Right atrium auricular region (tissue), 2 donors: ENCODE measurements around the gene GLI3. TPM values are rescaled to one million over a fixed set of nuclear protein-coding genes. Genes with fewer than 3 reads are reported as not detected.

ENCODE experiments used
- DNase-seq: peaks from one replicate; pipeline ENCODE4 v3.0.0-alpha.2; 2019; ENCODE audit warnings: low spot score
- H3K27ac ChIP-seq, 2 donors: fragments of 200-600 bp; sonication (generic); 1 replicate in 1 of 2; 2 replicates in 1 of 2; pipeline ENCODE4 v1.5.1; 2016 to 2019
- H3K27me3 ChIP-seq, 2 donors: fragments of 200-600 bp; sonication (generic); one replicate each; pipeline versions ENCODE4 v1.5.1 to v1.6.0; 2017 to 2019
- H3K36me3 ChIP-seq: fragments of 200-600 bp; sonication (generic); one replicate; pipeline ENCODE4 v1.5.1; 2016
- H3K4me1 ChIP-seq, 2 donors: fragments of 200-600 bp; sonication (generic); one replicate each; pipeline versions ENCODE4 v1.5.1 to v1.6.0; 2017 to 2019
- H3K4me3 ChIP-seq, 2 donors: fragments of 200-600 bp; sonication (generic); 1 replicate in 1 of 2; 2 replicates in 1 of 2; pipeline ENCODE4 v1.5.1; 2017 to 2019; ENCODE audit warnings: mild to moderate bottlenecking in 1 of 2, moderate library complexity in 1 of 2
- H3K9me3 ChIP-seq, 2 donors: fragments of 200-600 bp; sonication (generic); one replicate each; pipeline ENCODE4 v1.5.1; 2019
- CTCF ChIP-seq, 2 donors: fragments of 200-600 bp; sonication (generic); IDR thresholded peaks; one replicate each; pipeline ENCODE4 v1.5.1; 2019; ENCODE audit warnings: antibody characterized with exemption in 2 of 2
- total RNA-seq, 2 donors: library from RNA; depleted of rRNA; stranded (reverse); fragments of >200 nt; gene quantifications; one replicate each; pipeline ENCODE4 v1.1.0, GENCODE V29; 2016

The GLI3 gene
- total RNA-seq, 2 donors from 2014 or later, result 1.5 to 2.0 TPM

- no peaks in the 10 kb centered on the region for H3K9me3 ChIP-seq
- no peak overlapping the region for H3K4me3 ChIP-seq
- H3K36me3 ChIP-seq, result no peaks in the 10 kb centered on the region
- H3K27me3 ChIP-seq, result no peaks in the 10 kb centered on the region
- no peak for DNase-seq
- peaks cover 0 to 8% of the 10 kb centered on the region in 2 donors for H3K4me1 ChIP-seq
- no peak for TF ChIP-seq CTCF (IDR thresholded peaks at IDR 0.05)
- H3K27ac ChIP-seq, result no peak overlapping the region
Measured at GRCh38 chr7:42224391-42225003, 12.5 kb downstream of the GLI3 start.

- Histone ChIP-seq H3K4me3 (no peak overlapping the region), H3K9me3 (no peaks in the 10 kb centered on the region), H3K27ac (no peak overlapping the region), H3K27me3 (no peaks in the 10 kb centered on the region), H3K36me3 (no peaks in the 10 kb centered on the region), H3K4me1 (no peaks in the 10 kb centered on the region)
- DNase-seq, result no peak
- no peak for TF ChIP-seq CTCF (IDR thresholded peaks at IDR 0.05)
Measured at GRCh38 chr7:42222891-42223290, 14.1 kb downstream of the GLI3 start.

GRCh38 chr7:42222125-42222524 lies 14.9 kb downstream of the GLI3 start:
- Histone ChIP-seq H3K4me1 (no peaks in the 10 kb centered on the region), H3K4me3 (no peak overlapping the region), H3K9me3 (no peaks in the 10 kb centered on the region), H3K27me3 (no peaks in the 10 kb centered on the region), H3K36me3 (no peaks in the 10 kb centered on the region), H3K27ac (no peak overlapping the region)
- DNase-seq, result no peak
- no peak for TF ChIP-seq CTCF (IDR thresholded peaks at IDR 0.05)

- Histone ChIP-seq H3K4me1 (no peaks in the 10 kb centered on the region), H3K27me3 (no peaks in the 10 kb centered on the region), H3K9me3 (no peaks in the 10 kb centered on the region), H3K4me3 (no peak overlapping the region), H3K36me3 (no peaks in the 10 kb centered on the region), H3K27ac (no peak overlapping the region)
- DNase-seq, result no peak
- no peak for TF ChIP-seq CTCF (IDR thresholded peaks at IDR 0.05)
Measured at GRCh38 chr7:42221304-42221703, 15.7 kb downstream of the GLI3 start.

- no peaks in the 10 kb centered on the region for H3K27me3 ChIP-seq
- no peak overlapping the region for H3K27ac ChIP-seq
- TF ChIP-seq CTCF (IDR thresholded peaks at IDR 0.05), result no peak
- H3K4me3 ChIP-seq, result no peak overlapping the region
- no peaks in the 10 kb centered on the region for H3K36me3 ChIP-seq
- no peaks in the 10 kb centered on the region for H3K4me1 ChIP-seq
- no peak for DNase-seq
- no peaks in the 10 kb centered on the region for H3K9me3 ChIP-seq
Measured at GRCh38 chr7:42219447-42219846, 17.6 kb downstream of the GLI3 start.

- Histone ChIP-seq H3K27ac (no peak overlapping the region), H3K27me3 (no peaks in the 10 kb centered on the region), H3K4me3 (no peak overlapping the region), H3K4me1 (no peaks in the 10 kb centered on the region), H3K36me3 (no peaks in the 10 kb centered on the region), H3K9me3 (no peaks in the 10 kb centered on the region)
- no peak for DNase-seq
- no peak for TF ChIP-seq CTCF (IDR thresholded peaks at IDR 0.05)
Measured at GRCh38 chr7:42218248-42218647, 18.8 kb downstream of the GLI3 start.
